ENCODE measurements around the gene IRAK1.

Gene IRAK1

DNA sequence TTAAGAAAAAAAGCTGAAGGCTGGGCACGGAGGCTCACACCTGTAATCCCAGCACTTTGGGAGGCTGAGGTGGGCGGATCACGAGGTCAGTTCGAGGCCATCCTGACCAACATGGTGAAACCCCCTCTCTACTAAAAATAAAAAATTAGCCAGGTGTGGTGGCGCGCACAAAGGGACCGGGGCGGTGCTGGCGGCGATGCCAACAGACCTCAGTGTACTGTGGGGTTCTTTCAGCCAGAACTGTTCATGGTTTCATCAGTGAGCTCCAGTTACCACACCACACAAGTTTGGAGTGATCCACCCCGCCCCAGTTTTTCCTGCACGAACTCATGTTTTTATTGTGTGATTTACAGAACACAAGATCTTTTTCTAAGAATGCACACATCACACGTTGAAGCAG is 21.2 kb upstream of the IRAK1 start:
- DNase-seq (ENCODE audit: low spot score): no peak

DNA sequence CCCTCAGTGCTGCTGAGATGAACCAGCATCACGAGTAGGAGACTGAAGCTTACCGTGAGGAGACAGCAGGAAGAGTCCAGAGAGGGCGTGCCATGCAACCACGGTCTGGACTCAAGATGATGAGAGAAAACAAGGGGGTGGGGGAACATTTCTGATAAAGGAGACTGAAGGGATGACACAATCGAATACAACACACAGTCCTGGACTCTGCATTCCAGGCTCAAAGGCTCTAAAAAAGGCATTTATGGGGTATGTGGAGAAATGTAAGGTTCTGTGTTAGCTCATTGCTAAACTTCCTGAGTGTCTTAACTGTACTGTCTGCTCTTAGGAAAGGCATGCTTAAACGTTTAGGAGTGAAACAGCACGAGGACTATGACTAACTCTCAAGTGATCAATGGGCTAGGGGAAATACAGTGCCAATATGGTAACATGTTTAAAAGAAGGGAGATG is 20.6 kb upstream of the IRAK1 start:
- DNase-seq (ENCODE audit: low spot score): no peak

DNA sequence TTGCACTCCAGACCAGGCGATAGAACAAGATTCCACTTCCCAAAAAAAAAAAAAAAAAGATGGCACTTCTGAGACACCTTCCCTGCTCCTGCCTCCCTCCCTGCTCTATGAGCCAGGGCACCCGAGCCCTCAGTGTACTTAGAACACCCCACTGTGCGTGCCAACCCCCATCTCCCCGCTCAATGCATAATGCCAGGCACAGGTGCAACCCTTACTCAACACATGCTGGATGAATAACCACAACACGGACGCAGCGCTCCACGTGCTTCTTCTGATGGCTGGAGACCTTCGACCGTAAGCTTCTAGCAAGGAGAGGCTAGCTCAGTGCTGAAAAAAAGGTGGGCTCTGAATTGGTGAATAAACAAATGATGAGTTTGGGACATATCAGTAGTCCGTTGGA is 19.9 kb upstream of the IRAK1 start:
- no peak for DNase-seq (ENCODE audit: low spot score)

DNA sequence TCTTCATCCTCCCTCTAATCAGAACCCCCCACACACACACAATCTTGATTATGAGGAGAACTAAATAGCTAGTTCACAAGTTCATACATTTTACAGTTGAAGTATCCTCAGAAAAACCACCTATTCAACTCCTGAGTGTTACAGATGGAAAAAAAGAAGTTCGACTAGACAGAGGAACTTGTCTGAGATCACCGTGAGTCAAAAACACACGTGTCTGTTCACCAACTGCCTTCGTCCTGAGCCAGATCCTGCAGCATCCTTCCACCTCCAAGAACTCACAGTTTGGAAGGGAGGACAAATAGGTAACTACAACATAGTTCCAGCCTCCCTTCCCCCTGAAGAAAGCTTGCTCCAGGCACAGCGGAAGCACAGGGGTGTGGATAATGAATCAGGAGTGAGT is 19.0 kb upstream of the IRAK1 start:
- DNase-seq (ENCODE audit: low spot score): no peak

DNA sequence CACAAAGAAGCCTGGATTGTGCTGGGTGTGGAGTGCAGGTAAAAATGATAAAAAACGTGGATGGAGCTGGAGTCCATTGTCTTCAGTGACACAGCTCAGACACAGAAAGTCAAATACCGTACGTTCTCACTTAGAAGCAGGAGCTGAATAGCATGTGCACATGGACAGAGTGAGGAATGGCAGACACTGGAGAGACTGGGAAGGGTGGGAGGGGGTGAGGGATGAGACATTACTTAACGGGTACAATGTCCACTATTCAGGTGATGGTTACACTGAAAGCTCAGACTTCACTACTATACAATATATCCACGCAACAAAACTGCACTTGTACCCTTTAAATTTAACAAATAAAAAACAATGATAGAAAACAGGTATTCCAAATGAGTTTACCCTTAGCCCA is 18.1 kb upstream of the IRAK1 start:
- DNase-seq (ENCODE audit: low spot score): no peak

DNA sequence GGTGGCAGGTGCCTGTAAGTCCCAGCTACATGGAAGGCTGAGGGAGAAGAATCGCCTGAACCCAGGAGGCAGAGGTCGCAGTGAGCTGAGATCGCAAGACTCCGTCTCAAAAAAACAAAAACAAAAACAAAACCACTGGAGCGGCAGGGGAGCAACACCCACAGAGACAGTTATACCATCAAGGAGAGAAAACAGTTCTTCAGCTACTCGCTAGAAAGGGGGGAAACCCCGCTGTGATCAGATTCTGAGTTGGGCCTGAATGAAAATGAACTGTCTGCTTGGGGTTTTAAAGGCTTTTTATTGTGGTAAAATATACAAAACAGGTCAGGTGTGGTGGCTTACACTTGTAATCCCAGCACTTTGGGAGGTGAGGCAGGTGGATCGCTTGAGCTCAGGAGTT is 16.8 kb upstream of the IRAK1 start:
- DNase-seq (ENCODE audit: low spot score): no peak

DNA sequence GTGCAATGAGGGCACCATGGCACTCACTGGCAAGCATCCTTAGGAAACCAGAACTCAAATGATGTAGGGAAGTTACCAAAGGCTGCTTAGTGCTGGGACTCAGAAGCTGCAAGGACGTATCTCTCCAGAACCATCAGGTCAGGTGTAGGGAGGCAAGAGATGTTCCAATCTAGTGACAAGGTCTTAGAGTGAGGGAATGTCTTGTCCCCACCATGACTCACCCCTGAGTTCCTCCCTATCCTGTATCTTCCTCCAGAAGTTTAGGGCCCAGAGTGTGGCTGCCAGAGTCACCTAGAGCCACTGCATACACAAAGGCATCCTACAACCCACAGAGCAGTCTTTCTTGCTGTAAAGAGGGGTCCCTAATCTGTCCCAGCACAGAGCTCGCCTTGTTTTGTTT is 14.1 kb upstream of the IRAK1 start:
- no peak for DNase-seq (ENCODE audit: low spot score)

DNA sequence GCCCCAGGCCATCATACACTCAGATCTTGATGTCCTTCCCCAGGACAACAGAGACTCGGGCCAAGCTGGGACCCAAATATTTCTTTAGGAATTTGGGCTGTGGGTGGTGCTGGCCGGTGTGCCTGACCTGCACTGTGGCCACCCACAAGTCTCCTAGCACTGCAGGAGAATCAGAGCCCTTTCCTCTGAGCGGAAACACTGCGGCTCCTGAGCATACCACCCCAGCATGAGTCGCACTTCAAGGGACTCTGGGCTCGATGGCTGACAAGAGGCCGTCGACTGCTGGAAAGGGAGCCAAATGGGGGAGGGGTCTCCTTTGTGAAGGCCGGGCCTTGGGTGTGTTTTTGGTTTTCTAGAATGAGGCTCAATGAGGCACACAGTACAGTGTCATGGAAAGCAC is 13.0 kb upstream of the IRAK1 start:
- DNase-seq (ENCODE audit: low spot score): no peak

DNA sequence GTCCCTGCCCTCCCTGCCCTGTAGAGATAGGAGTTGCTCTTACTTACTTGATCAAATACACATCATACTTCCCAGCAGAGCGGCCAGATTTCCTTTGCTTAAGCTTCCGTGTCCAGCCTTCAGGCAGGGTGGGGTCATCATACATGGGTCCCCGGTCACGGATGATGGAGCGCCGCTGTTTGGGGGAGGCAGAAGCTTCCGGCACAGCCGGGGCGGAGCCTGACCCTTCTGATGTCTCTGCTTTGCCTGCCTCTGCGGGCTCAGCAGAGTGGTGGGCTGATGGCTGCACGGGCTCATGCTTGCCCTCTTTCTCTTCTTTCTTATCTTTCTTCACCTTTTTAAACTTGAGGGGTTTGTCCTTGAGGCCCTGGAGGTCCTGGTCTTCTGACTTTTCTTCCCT is 12.5 kb upstream of the IRAK1 start:
- no peak for DNase-seq (ENCODE audit: low spot score)

DNA sequence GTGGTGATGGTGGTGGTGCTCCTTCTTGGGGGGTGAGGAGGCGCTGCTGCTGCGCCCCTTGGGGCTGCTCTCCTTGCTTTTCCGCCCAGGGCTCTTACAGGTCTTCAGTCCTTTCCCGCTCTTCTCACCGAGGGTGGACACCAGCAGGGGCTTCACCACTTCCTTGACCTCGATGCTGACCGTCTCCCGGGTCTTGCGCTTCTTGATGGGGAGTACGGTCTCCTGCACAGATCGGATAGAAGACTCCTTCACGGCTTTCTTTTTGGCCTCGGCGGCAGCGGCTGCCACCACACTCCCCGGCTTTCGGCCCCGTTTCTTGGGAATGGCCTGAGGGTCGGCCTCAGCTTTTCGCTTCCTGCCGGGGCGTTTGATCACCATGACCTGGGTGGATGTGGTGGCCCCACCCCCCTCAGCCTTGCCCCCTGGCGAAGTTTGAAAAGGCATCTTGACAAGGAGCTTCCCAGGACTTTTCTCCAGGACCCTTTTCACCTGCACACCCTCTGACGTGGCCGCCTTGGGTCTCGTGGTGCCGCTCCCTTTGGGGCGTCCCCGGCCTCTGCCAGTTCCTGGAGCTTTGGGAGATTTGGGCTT is 11.1 kb upstream of the IRAK1 start:
- no peak for DNase-seq (ENCODE audit: low spot score)

DNA sequence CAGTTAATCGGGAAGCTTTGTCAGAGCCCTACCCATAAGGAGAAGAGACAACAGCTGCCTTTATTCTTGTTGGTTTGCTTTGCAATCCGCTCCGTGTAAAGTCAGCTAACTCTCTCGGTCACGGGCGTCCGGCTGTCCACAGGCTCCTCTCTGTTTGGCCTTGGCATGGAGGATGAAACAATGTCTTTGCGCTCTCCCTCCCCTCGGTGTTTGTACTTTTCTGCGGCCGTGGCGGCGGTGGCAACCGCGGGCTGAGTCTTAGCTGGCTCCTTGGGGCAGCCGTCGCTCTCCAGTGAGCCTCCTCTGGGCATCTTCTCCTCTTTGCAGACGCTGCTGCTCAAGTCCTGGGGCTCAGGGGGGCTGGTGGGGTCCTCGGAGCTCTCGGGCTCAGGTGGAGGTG is 10.6 kb upstream of the IRAK1 start:
- no peak for DNase-seq (ENCODE audit: low spot score)

DNA sequence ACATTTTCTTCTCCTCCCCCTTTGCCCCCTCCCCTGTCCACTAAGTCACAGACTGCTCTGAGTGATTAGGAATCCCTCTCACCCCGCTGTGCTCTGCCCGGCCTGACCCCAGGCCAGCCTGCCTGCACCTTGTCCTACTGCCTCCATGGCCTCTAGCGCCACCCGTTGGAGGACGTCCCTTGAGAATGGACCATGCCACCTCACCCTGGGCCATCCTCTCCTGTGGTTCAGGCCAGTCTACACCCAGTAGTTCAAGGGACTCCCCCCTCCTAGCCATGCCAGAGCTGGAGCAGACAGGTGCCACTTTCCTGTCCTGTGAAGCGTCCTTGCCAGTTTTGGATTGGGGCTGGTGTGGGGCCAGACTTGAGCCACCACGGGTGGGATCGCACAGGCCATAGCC is 9.7 kb upstream of the IRAK1 start:
- no peak for DNase-seq (ENCODE audit: low spot score)

DNA sequence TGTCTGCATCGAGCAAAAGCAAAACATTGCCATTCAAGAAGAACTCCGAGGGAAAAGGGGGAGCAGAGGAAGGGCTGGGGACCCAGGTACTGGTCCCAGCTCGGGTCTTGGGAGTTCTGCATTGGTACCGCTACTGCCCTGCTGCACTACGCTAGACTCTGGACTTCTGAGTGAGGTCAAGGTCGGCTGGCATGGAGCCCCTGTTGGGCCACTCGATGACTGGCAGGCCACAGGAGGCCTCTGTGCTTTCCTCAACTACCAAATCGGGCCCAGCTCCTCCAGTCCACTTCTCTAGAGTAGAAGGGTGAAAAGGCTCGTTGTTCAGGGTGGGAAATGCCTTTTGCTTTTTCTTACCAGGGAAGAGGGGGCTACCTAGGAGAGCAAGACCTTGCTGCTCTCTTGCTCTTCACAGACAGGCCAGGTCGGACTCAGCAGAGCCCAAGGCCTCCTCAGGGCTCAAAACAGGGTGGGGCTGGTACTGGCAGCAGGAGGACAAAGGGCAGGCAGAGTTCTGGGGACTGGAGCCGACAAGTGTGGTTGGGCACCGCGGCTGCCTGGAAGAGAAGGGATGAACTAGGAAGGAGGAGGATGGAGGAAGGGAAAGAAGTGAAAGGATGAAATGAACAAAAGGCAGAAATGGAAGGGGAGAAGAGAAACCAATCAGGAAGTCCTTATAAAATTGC is 8.9 kb upstream of the IRAK1 start:
- no peak for DNase-seq (ENCODE audit: low spot score)

DNA sequence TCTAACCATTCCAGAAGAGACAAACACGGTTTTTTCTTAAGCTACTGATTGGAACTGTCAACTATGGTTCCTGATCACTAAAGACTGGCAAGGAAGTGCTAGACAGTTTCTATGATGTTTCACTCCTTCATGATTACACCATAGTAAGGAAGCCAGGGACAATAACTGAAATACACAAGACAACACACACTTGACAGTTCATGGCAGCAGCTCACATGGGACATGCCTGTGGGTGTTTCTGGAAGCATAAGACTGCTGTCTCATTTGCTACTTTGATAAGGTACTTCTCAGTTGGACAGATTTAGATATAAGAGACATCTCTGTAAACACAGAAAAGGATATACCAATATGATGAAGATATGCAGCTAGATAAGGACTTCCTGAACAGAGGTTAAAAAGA is 8.3 kb upstream of the IRAK1 start:
- DNase-seq (ENCODE audit: low spot score): no peak

DNA sequence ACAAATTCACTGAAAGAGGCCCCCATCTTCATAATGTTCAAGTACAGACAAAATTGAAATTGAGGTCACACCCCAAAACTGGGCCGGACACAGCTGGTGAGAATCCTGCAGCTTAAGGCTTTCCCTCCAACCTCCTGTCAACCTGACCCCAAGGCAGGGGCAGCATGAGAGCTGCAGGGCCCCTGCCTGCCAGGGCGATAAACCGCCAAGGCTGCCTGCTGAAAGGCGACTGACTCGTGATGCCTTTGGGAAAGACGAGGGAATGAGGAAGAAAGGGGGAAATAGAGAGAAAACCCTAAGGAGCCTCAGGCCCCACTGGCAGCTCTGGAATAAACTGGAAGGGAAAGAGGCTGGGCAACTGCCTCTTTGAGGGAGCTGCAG is 7.3 kb upstream of the IRAK1 start:
- no peak for DNase-seq (ENCODE audit: low spot score)

DNA sequence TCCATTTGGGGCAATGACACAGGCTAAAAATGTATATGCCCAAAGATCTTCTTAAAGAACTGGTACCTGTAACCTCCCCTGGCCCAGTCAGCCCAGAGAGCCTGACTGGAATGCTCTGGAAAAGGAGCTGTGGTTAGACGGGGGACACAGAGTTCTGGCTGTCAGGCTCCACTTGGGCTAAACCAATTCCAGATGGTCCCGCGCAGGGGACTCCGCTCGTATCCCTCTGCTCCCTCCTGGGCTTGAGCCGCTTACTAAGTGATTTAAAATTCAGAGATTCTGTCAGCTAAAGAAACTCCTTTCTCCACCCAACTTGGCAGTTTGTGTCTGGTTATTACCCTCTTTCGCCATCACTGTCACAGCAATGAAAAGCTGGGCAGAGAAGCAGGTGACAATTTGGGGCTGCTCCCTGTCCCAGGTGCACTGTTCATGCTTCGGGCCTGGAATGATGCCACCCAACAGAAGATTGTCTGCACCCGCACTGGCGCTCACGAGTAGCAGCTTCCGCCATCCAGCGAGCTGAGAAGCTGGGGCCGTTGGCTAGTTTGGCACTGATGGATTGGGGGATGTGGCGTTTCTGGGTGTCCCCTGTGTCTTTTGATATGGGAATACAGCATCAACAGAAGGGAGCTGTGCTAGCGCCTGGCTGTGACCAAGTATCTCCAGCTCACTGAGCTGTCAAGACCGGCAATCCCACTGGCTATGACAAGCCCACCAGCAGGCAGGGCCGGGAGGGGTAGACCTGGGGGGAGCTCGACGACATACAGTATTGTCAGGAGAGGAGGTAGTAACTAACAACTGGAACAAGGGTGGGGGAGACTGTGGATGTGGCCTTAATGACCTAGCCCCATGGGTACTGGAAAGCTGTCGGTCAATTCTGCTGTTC is 6.7 kb upstream of the IRAK1 start:
- no peak for DNase-seq (ENCODE audit: low spot score)

DNA sequence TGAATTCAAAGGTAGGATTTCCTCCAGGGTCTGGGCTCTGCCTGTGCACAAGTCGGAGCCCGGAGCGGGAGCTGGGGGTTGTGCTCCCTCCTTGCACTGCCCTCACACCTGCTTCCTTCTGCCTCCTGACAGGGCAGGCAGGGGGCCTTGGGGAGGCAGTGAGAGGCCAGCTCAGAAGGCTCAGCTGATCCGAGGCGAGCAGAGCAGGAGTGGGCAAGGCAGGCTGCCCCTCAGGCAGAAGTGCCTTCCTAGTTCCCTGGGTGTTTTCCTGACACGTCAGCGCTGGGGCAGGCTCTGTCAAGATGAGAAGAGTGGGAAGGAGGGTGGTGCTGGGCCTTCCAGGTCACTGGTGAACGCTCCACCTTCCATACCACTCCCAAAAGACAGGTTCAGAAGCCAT is 5.5 kb upstream of the IRAK1 start:
- no peak for DNase-seq (ENCODE audit: low spot score)

DNA sequence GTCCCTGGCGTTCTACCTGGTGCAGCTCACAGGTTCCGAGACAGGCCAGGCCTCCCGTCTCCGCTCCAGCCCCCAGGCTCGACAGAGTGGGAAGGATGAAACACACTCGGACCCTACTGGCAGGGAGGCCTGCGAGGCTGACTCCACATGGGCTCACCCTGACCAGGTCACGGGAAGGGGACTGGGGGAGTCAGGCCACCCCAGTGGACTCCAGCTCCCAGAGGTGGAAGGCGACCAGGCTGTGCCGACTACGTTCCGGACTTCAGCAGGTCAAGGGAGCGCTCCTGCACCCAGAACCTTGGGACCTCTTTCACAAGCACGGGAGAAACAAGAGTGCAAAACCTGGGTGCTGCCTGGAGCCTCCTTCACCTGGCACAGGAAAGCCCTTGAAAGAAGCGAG is 4.6 kb upstream of the IRAK1 start:
- no peak for DNase-seq (ENCODE audit: low spot score)

DNA sequence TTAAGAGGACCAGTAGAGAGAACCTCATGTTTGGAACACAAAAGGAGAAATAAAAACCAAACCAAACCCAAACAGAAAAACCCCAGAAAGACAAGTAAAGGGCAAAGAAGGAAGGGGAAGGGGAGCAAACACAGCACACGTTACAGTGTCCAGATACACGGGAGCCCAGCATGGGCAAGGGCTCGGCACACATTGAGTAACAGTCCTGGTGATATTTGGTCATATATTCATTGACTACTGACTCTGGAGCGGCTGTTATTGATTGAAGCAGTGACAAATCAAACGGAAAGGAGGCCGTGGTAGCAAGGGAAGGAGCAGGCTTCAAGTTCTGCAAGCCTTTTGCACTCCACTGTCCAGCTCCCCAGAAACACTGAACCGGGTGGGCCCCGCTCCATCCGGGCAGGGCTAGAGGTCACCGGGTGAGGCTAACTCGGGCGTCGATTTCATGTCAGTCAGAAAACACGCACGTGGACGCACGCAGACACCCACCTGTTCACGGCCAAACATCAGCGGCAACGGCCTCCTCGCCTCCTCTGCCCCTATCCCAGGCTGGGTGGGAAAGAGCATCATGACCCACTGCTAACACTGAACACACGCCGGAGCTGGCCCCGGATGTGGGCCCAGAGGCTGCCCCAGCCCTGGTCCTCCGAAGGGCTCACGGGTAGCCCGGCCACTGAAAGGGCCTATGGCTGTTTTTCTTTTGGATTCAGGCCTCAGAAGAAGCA is 3.7 kb upstream of the IRAK1 start:
- no peak for DNase-seq (ENCODE audit: low spot score)

DNA sequence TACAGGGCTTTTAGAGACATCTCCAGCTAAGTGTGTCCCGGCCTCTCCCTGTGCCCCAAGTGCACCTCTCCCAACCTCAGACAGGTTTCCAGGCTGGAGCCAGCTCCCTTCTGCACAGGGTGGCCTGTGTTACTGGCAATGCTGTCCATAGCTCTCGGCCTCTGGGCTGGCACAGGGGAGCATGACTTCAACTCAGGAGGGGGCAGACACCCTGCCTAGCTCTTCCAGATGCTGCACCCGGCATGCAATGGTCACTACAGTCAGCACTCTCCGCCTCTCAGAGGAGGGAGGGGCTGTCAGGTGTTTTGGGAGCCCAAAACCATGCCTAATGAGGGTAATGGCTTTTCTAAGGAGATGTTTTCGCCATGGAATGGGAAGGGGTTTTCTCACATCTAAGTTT is 2.4 kb upstream of the IRAK1 start:
- no peak for DNase-seq (ENCODE audit: low spot score)

DNA sequence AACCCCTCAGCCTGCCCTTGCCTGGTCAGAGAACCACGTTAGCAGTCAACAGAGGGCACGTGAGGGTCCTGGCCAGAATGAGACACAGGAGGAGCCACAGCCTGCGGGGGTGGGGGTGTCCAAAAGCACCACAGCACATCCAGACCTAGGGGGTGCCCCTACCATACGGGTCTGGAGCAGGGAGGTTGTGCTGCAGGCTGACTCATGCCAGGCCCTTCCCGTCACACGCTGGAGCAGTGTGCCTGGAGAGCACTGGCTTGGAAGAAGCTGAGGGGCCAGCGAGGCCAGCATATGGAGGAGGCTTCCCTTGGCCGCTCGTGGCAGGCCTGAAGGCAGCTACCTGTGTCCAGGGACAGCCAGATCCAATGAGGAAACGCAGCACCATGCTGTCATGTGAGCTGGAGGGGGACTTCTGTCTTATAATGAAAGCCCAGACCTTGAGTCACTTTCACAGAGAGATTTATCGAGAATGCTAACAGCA is 1.5 kb upstream of the IRAK1 start:
- no peak for DNase-seq (ENCODE audit: low spot score)

DNA sequence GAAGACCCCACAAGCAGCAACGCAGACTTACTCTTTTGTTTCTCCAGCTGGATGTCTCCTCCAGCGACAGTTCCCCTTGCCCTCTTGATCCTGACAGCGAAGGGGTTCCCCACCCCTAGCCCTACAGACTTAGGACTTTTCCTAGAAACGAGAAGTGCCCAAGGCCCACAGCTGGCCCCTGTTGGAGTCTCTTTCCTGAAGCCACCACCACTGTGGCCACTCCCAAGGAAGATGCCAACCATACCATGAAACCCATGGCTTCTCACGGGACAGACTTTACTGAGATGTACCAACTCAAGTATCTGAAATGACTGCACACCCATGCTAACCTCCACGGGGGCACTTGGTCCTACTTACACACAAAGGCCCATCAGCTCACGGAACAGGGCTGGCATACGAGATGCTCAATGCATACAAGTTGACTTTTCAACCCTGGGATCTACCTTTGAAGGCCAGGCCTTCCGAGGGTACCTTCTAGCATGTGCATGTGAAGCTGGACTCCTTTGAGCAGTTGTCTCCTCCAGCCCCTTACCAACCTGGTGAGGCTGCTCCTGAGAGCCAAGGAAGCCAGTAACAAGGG is 924 bp upstream of the IRAK1 start:
- DNase-seq (ENCODE audit: low spot score): no peak

All from hematopoietic multipotent progenitor cell treated with erythropoietin and hydrocortisone succinate and interleukin-3 and kit ligand, for 15 days (in vitro differentiated cells).